Sigmoid colon (tissue), 7 donors: ENCODE measurements around the gene SCUBE1. TPM values are rescaled to one million over a fixed set of nuclear protein-coding genes. Genes with fewer than 3 reads are reported as not detected.
A peak's percentile ranks its signal among the peaks of the same experiment; 100 is the strongest.

ENCODE experiments used
- DNase-seq: peaks from one replicate; pipeline ENCODE4 v3.0.0-alpha.2; 2019
- H3K27ac ChIP-seq, 4 donors: fragments of 200-600 bp; sonication (generic); one replicate each; pipeline ENCODE4 v1.5.1; 2016 to 2019; ENCODE audit warnings: mild to moderate bottlenecking in 1 of 4
- H3K27me3 ChIP-seq, 3 donors: fragments of 200-600 bp; sonication (generic); one replicate each; pipeline ENCODE4 v1.5.1; 2019; ENCODE audit warnings: mild to moderate bottlenecking in 1 of 3
- H3K36me3 ChIP-seq, 4 donors: fragments of 200-600 bp; sonication (generic); one replicate each; pipeline ENCODE4 v1.5.1; 2016 to 2019
- H3K4me1 ChIP-seq, 4 donors: fragments of 200-600 bp; sonication (generic); one replicate each; pipeline ENCODE4 v1.5.1; 2017 to 2019
- H3K4me3 ChIP-seq, 4 donors: fragments of 200-600 bp; sonication (generic); one replicate each; pipeline ENCODE4 v1.5.1; 2017 to 2019; ENCODE audit warnings: mild to moderate bottlenecking in 2 of 4, moderate library complexity in 1 of 4
- H3K9me3 ChIP-seq, 4 donors: fragments of 200-600 bp in 3 of 4; sonication (generic) in 3 of 4; one replicate each; pipeline versions ENCODE4 v1.5.1 to v1.6.1; 2013 to 2019
- EP300 ChIP-seq, 4 donors: sonication (generic); formaldehyde crosslinking; IDR thresholded peaks; one replicate each; pipeline ENCODE4 v1.6.1; 2017; ENCODE audit warnings: antibody characterized with exemption in 4 of 4
- POLR2A ChIP-seq, 2 donors: fragments of 450-650 bp; IDR thresholded peaks; one replicate each; pipeline ENCODE4 v1.6.1; 2016; ENCODE audit warnings: antibody characterized with exemption in 2 of 2, mild to moderate bottlenecking in 2 of 2, moderate library complexity in 2 of 2
- POLR2AphosphoS5 ChIP-seq, 4 donors: sonication (generic); formaldehyde crosslinking; IDR thresholded peaks; one replicate each; pipeline ENCODE4 v1.6.1; 2017; ENCODE audit warnings: antibody characterized with exemption in 4 of 4
- WGBS, 2 donors: extraction: QIAGEN DNeasy Blood & Tissue Kit; methylation state at CpG; one replicate each; pipeline ENCODE4 v1.1.7; 2013; 5-methylcytosine and 5-hydroxymethylcytosine counted together
- intact Hi-C: fragments of 100-400 bp; cut with DNase I; formaldehyde crosslinking; loops from one replicate; pipeline ENCODE4 v1.15.1; 2023
- polyA plus RNA-seq, 3 donors: library from polyadenylated mRNA; stranded (reverse); fragments of 200-250 nt; gene quantifications; one replicate each; pipeline ENCODE4 v1.2.3, GENCODE V29; 2013
- total RNA-seq, 4 donors: library from RNA; depleted of rRNA; stranded (reverse); fragments of >200 nt; gene quantifications; one replicate each; pipeline ENCODE4 v1.1.0, GENCODE V29; 2016
- TF ChIP-seq, protein P1 (sequence below), 4 experiments: fragments of 450-650 bp in 3 of 4; fragments of 200-600 bp in 1 of 4; IDR thresholded peaks; one replicate each; pipeline ENCODE4 v1.5.1; 2016 to 2019; ENCODE audit warnings: antibody characterized with exemption in 4 of 4, mild to moderate bottlenecking in 3 of 4, moderate library complexity in 2 of 4
- donor health status: healthy with polysubstance abuse.
- donor health status: Bipolar disorder and iron deficiency.
- donor health status: healthy.

SCUBE1 gene
- total and polyA plus RNA-seq, 7 donors = 0.23 to 1.1 (median 0.55) TPM

DNA sequence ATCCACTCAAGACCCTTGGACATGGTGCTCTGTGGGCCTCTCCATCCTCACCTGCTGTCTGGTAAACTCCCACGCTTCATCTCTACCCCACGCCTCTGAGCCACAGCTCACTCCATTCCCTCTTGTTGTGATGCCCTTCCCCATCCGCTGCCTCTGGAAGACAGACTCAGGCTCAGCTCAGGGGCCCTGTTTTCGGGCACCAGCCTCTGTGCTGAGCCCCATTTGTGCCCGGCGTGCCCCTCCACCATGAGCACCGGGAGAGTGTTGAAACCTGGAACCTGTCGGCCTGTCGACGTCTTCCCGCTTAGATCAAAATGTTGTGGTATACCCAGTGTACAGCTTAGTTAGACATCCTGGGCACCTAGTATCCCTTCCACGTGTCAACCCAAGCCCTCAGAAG is 6.5 kb upstream of the SCUBE1 start:
- intact Hi-C loops = no loop called here
- no peak for DNase-seq
- WGBS, 2 donors = 82 to 84% methylated on average over 12 of the region's 12 CpGs

DNA sequence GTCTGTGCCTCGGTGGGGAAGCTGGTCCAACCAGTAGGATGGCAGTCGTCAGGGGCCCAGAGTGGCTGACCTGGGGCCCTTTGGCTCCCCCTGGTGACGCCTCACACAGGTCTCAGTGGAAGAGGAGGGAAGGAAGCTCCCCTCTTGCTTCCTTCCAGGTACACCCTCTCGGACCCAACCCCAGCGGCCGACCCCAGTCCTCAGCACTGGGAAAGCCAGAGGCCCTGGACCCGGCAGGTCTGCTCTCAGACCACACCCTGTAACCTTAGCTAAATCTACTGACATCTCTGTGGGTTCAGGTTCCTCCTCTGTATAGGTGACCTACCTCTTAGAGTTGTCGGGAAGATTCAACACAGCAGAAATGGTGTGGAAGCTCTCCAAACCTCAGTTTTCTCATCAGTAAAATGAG is 3.4 kb upstream of the SCUBE1 start:
- no peaks in the 10 kb centered on the region for H3K9me3 ChIP-seq
- H3K4me3 ChIP-seq = no peak overlapping the region
- peak; percentile 75 for DNase-seq
- intact Hi-C loops = loop anchor here (1.0 kb wide), 1 partner anchor 72 kb away; no protein-coding TSS in a partner anchor
- TF ChIP-seq, protein P1, sequence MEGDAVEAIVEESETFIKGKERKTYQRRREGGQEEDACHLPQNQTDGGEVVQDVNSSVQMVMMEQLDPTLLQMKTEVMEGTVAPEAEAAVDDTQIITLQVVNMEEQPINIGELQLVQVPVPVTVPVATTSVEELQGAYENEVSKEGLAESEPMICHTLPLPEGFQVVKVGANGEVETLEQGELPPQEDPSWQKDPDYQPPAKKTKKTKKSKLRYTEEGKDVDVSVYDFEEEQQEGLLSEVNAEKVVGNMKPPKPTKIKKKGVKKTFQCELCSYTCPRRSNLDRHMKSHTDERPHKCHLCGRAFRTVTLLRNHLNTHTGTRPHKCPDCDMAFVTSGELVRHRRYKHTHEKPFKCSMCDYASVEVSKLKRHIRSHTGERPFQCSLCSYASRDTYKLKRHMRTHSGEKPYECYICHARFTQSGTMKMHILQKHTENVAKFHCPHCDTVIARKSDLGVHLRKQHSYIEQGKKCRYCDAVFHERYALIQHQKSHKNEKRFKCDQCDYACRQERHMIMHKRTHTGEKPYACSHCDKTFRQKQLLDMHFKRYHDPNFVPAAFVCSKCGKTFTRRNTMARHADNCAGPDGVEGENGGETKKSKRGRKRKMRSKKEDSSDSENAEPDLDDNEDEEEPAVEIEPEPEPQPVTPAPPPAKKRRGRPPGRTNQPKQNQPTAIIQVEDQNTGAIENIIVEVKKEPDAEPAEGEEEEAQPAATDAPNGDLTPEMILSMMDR (IDR thresholded peaks at IDR 0.05) = peak; percentile 26 to 63 (median 40)
- TF ChIP-seq POLR2AphosphoS5 (IDR thresholded peaks at IDR 0.05) = no peak
- 12 to 23% methylated on average over 8 of the region's 8 CpGs for WGBS, 2 donors
- H3K27me3 ChIP-seq = peaks cover 22 to 81% (median 58%) of the 10 kb centered on the region in 3 donors
- no peak overlapping the region for H3K27ac ChIP-seq
- H3K36me3 ChIP-seq = no peaks in the 10 kb centered on the region
- H3K4me1 ChIP-seq = peaks cover 0 to 20% (median 18%) of the 10 kb centered on the region in 4 donors

More for the DNA sequence above, 6.5 kb upstream of the SCUBE1 start:
- Histone ChIP-seq H3K9me3 (no peaks in the 10 kb centered on the region), H3K27ac (no peak overlapping the region), H3K36me3 (no peaks in the 10 kb centered on the region), H3K4me1 (no peaks in the 10 kb centered on the region), H3K27me3 (peaks cover 0 to 52% (median 26%) of the 10 kb centered on the region in 3 donors), H3K4me3 (no peak overlapping the region)
- TF ChIP-seq POLR2A (IDR thresholded peaks at IDR 0.05) = no peak
- TF ChIP-seq, protein P1 (IDR thresholded peaks at IDR 0.05) = no peak
- TF ChIP-seq EP300 (IDR thresholded peaks at IDR 0.05) = no peak
- no peak for TF ChIP-seq POLR2AphosphoS5 (IDR thresholded peaks at IDR 0.05)

DNA sequence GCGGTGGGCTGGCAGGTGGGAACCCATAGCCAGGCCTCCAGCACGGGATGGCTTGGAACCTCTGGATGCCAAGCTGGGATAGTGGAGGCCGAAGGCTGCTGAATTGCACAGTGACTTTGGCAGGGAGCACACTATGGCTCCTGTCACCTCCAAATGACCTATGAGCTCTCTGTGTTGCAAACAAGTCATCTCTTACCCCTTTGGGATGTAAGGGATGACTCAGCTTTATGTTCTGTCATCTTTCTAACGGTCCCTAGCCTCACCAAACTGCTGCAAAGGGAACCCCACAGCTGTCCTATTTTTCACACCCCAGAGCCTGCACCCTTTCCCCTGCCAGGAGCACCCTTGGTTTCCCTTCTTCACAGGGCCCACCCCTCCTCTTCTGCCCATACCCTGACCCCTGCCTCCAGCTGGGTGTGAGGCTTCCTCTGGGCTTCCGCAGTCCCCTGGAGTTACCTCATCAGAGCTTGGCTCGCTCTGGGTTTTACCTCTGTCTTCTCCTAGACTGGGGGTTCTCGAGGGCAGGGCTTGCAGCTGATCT is 2.7 kb upstream of the SCUBE1 start:
- no peak overlapping the region for H3K4me3 ChIP-seq
- TF ChIP-seq EP300 (IDR thresholded peaks at IDR 0.05) (no peak), POLR2A (IDR thresholded peaks at IDR 0.05) (no peak), POLR2AphosphoS5 (IDR thresholded peaks at IDR 0.05) (no peak)
- TF ChIP-seq, protein P1 (IDR thresholded peaks at IDR 0.05) = no peak
- H3K9me3 ChIP-seq = no peaks in the 10 kb centered on the region
- intact Hi-C loops = loop anchor here (1.0 kb wide), 1 partner anchor 72 kb away; no protein-coding TSS in a partner anchor
- H3K27ac ChIP-seq = no peak overlapping the region
- DNase-seq = no peak
- H3K36me3 ChIP-seq = no peaks in the 10 kb centered on the region
- peaks cover 22 to 88% (median 64%) of the 10 kb centered on the region in 3 donors for H3K27me3 ChIP-seq
- H3K4me1 ChIP-seq = peaks cover 0 to 20% (median 18%) of the 10 kb centered on the region in 4 donors
- WGBS, 2 donors = 63 to 67% methylated on average over 7 of the region's 7 CpGs

GRCh38 chr22:43345356-43345755 is 2.2 kb upstream of the SCUBE1 start:
- Histone ChIP-seq H3K27me3 (peaks cover 22 to 92% (median 67%) of the 10 kb centered on the region in 3 donors), H3K36me3 (no peaks in the 10 kb centered on the region), H3K4me3 (no peak overlapping the region), H3K27ac (no peak overlapping the region), H3K4me1 (peaks cover 0 to 20% (median 18%) of the 10 kb centered on the region in 4 donors), H3K9me3 (no peaks in the 10 kb centered on the region)
- DNase-seq = no peak
- TF ChIP-seq POLR2AphosphoS5 (IDR thresholded peaks at IDR 0.05) (no peak), POLR2A (IDR thresholded peaks at IDR 0.05) (no peak), EP300 (IDR thresholded peaks at IDR 0.05) (no peak)
- TF ChIP-seq, protein P1 (IDR thresholded peaks at IDR 0.05) = no peak
- intact Hi-C loops = no loop called here
- WGBS, 2 donors = 76 to 89% methylated on average over 7 of the region's 7 CpGs

GRCh38 chr22:43344520-43344787 is 1.3 kb upstream of the SCUBE1 start:
- H3K4me1 ChIP-seq = peaks cover 0 to 20% (median 18%) of the 10 kb centered on the region in 4 donors
- no peaks in the 10 kb centered on the region for H3K36me3 ChIP-seq
- H3K27ac ChIP-seq = no peak overlapping the region
- intact Hi-C loops = no loop called here
- no peak overlapping the region for H3K4me3 ChIP-seq
- WGBS, 2 donors = 54 to 77% methylated on average over 6 of the region's 6 CpGs
- peaks cover 22 to 90% (median 65%) of the 10 kb centered on the region in 3 donors for H3K27me3 ChIP-seq
- TF ChIP-seq POLR2AphosphoS5 (IDR thresholded peaks at IDR 0.05) = no peak
- TF ChIP-seq, protein P1 (IDR thresholded peaks at IDR 0.05) = no peak
- no peak for TF ChIP-seq EP300 (IDR thresholded peaks at IDR 0.05)
- no peak for TF ChIP-seq POLR2A (IDR thresholded peaks at IDR 0.05)
- H3K9me3 ChIP-seq = no peaks in the 10 kb centered on the region
- DNase-seq = no peak
